HEK293 (cell line): Measurements from ENCODE around the gene PTH1R.
A peak's percentile ranks its signal among the peaks of the same experiment; 100 is the strongest.

Source experiments
- CTCF ChIA-PET: fragments of 350-600 bp; formaldehyde crosslinking; extraction: SDS; loops from one replicate; lab custom pipeline; 2021; ENCODE audit warnings: antibody characterized with exemption; lab: Yijun Ruan, JAX
- POLR2A ChIA-PET: fragments of 300-600 bp; formaldehyde crosslinking; extraction: SDS; loops from one replicate; lab custom pipeline; 2020; ENCODE audit warnings: antibody characterized with exemption, inconsistent platforms; lab: Yijun Ruan, JAX
- H3K27ac ChIP-seq: fragments of 200-500 bp; sonication (Bioruptor generic); 2 replicates; pipeline ENCODE4 v1.5.1; 2014; ENCODE audit warnings: low read depth, low read length, control low read depth, inconsistent platforms; ENCODE audit errors: extremely low read depth
- H3K36me3 ChIP-seq, 2 experiments: fragments of 200-500 bp in 1 of 2; sonication (Bioruptor generic) in 1 of 2; 1 replicate in 1 of 2; 2 replicates in 1 of 2; pipeline ENCODE4 v1.5.1; 2014 to 2017; ENCODE audit warnings: inconsistent platforms in 2 of 2, low read length in 2 of 2; ENCODE audit not compliant: control insufficient read depth in 2 of 2, insufficient read depth in 1 of 2
- H3K4me1 ChIP-seq: fragments of 200-500 bp; sonication (Bioruptor generic); 2 replicates; pipeline ENCODE4 v1.5.1; 2014; ENCODE audit warnings: mild to moderate bottlenecking, low read length, inconsistent platforms; ENCODE audit not compliant: control insufficient read depth, insufficient read depth
- H3K4me3 ChIP-seq: 2 replicates; pipeline ENCODE4 v1.5.1; 2011; ENCODE audit warnings: low read depth, mild to moderate bottlenecking, control low read depth, low read length, moderate library complexity
- H3K9me3 ChIP-seq: fragments of 200-500 bp; sonication (Bioruptor generic); 2 replicates; pipeline ENCODE4 v1.5.1; 2014; ENCODE audit warnings: low read depth, low read length, inconsistent platforms; ENCODE audit not compliant: control insufficient read depth, insufficient read depth
- SCRT1 ChIP-seq: fragments of 450-650 bp; formaldehyde crosslinking; IDR thresholded peaks from 2 replicates; pipeline ENCODE4 v1.5.1; 2016; ENCODE audit warnings: missing biosample characterization, missing genetic modification characterization, borderline replicate concordance
- SETDB1 ChIP-seq: IDR thresholded peaks from one replicate; pipeline ENCODE4 v1.6.1; 2017; ENCODE audit warnings: mild to moderate bottlenecking, low read length, moderate library complexity, mixed read lengths; ENCODE audit not compliant: insufficient read length
- ZBTB7A ChIP-seq: fragments of 450-650 bp; formaldehyde crosslinking; IDR thresholded peaks from 2 replicates; pipeline ENCODE4 v1.5.1; 2016; ENCODE audit warnings: low read depth, missing biosample characterization, missing genetic modification characterization
- ZNF214 ChIP-seq: fragments of 450-650 bp; formaldehyde crosslinking; IDR thresholded peaks from 2 replicates; pipeline ENCODE4 v1.5.1; 2017; ENCODE audit warnings: missing biosample characterization, mild to moderate bottlenecking, missing genetic modification characterization, borderline replicate concordance
- ZNF239 ChIP-seq: fragments of 450-650 bp; formaldehyde crosslinking; IDR thresholded peaks from 2 replicates; pipeline ENCODE4 v1.5.1; 2016; ENCODE audit warnings: missing biosample characterization, missing genetic modification characterization
- ZNF362 ChIP-seq: fragments of 450-650 bp; formaldehyde crosslinking; IDR thresholded peaks from 2 replicates; pipeline ENCODE4 v1.5.1; 2016; ENCODE audit warnings: missing biosample characterization, missing genetic modification characterization
- ZNF473 ChIP-seq: fragments of 450-650 bp; formaldehyde crosslinking; IDR thresholded peaks from 2 replicates; pipeline ENCODE4 v1.5.1; 2017; ENCODE audit warnings: missing biosample characterization, missing genetic modification characterization
- ZNF548 ChIP-seq: fragments of 450-650 bp; formaldehyde crosslinking; IDR thresholded peaks from 2 replicates; pipeline ENCODE4 v1.5.1; 2016; ENCODE audit warnings: missing biosample characterization, missing genetic modification characterization
- ZNF596 ChIP-seq: fragments of 450-650 bp; IDR thresholded peaks from 2 replicates; pipeline ENCODE4 v1.5.0; 2018; ENCODE audit warnings: missing biosample characterization, mild to moderate bottlenecking, missing genetic modification characterization, moderate library complexity
- ZNF76 ChIP-seq: fragments of 450-650 bp; formaldehyde crosslinking; IDR thresholded peaks from 2 replicates; pipeline ENCODE4; 2016; ENCODE audit warnings: low read depth, missing biosample characterization, missing genetic modification characterization, borderline replicate concordance
- ZNF776 ChIP-seq: fragments of 450-650 bp; formaldehyde crosslinking; IDR thresholded peaks from 2 replicates; pipeline ENCODE4 v1.5.0; 2017; ENCODE audit warnings: missing biosample characterization, missing genetic modification characterization, borderline replicate concordance
- ZNF785 ChIP-seq: fragments of 450-650 bp; formaldehyde crosslinking; IDR thresholded peaks from 2 replicates; pipeline ENCODE4 v1.5.1; 2016; ENCODE audit warnings: missing biosample characterization, missing genetic modification characterization
- TF ChIP-seq, protein P1 (sequence below): fragments of 450-650 bp; formaldehyde crosslinking; conservative IDR thresholded peaks from 2 replicates; pipeline ENCODE4 v1.5.1; 2016; ENCODE audit warnings: low read depth, missing biosample characterization, missing genetic modification characterization
- TF ChIP-seq, protein P2 (sequence below): fragments of 450-650 bp; formaldehyde crosslinking; IDR thresholded peaks from 2 replicates; pipeline ENCODE4 v1.5.1; 2016; ENCODE audit warnings: missing biosample characterization, missing genetic modification characterization
- TF ChIP-seq, protein P3 (sequence below): sonication (generic); formaldehyde crosslinking; IDR thresholded peaks from 2 replicates; pipeline ENCODE4 v1.8.1; 2022; ENCODE audit warnings: mild to moderate bottlenecking, moderate library complexity, missing genetic modification reagents

PTH1R gene

GRCh38 chr3:46917257-46917656, 39.7 kb downstream of the PTH1R start:
- POLR2A ChIA-PET: no interaction called here

DNA sequence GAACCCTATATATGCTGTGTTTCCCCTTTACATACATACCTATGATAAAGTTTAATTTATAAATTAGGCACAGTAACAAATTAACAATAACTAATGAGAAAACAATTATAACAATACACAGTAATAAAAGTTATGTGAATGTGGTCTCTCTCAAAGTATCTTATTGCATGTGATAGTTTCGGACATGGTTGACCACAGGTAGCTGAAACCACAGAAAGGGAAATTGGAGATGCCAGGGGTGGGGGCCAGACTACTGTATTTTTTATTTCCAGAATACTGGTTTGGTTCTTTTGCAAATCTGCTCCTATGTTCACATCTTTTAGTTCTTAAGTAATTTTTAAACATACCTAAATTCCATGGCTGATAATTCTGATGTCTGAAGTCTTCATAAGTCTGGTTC, 40.7 kb downstream of the PTH1R start:
- peaks cover 5% of the 10 kb centered on the region; the same call in 1 of the 2 replicates for H3K4me1 ChIP-seq
- H3K27ac ChIP-seq: no peak overlapping the region
- ChIA-PET CTCF (no interaction called here), POLR2A (no interaction called here)
- H3K4me3 ChIP-seq: no peak overlapping the region
- H3K36me3 ChIP-seq: peaks cover 3 to 66% of the 10 kb centered on the region in 2 experiments; a peak in 2 of 3 replicates
- no peaks in the 10 kb centered on the region for H3K9me3 ChIP-seq
- TF ChIP-seq, protein P1, sequence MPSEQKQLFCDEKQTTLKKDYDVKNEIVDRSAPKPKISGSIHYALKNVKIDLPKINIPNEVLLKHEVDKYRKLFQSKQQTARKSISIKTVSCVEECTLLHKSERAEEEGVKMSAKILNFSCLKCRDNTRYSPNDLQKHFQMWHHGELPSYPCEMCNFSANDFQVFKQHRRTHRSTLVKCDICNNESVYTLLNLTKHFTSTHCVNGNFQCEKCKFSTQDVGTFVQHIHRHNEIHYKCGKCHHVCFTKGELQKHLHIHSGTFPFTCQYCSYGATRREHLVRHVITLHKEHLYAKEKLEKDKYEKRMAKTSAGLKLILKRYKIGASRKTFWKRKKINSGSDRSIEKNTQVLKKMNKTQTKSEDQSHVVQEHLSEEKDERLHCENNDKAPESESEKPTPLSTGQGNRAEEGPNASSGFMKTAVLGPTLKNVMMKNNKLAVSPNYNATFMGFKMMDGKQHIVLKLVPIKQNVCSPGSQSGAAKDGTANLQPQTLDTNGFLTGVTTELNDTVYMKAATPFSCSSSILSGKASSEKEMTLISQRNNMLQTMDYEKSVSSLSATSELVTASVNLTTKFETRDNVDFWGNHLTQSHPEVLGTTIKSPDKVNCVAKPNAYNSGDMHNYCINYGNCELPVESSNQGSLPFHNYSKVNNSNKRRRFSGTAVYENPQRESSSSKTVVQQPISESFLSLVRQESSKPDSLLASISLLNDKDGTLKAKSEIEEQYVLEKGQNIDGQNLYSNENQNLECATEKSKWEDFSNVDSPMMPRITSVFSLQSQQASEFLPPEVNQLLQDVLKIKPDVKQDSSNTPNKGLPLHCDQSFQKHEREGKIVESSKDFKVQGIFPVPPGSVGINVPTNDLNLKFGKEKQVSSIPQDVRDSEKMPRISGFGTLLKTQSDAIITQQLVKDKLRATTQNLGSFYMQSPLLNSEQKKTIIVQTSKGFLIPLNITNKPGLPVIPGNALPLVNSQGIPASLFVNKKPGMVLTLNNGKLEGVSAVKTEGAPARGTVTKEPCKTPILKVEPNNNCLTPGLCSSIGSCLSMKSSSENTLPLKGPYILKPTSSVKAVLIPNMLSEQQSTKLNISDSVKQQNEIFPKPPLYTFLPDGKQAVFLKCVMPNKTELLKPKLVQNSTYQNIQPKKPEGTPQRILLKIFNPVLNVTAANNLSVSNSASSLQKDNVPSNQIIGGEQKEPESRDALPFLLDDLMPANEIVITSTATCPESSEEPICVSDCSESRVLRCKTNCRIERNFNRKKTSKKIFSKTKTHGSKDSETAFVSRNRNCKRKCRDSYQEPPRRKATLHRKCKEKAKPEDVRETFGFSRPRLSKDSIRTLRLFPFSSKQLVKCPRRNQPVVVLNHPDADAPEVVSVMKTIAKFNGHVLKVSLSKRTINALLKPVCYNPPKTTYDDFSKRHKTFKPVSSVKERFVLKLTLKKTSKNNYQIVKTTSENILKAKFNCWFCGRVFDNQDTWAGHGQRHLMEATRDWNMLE: no peak
- TF ChIP-seq ZNF596 (tag by site-specific recombination): no peak
- TF ChIP-seq, protein P2, sequence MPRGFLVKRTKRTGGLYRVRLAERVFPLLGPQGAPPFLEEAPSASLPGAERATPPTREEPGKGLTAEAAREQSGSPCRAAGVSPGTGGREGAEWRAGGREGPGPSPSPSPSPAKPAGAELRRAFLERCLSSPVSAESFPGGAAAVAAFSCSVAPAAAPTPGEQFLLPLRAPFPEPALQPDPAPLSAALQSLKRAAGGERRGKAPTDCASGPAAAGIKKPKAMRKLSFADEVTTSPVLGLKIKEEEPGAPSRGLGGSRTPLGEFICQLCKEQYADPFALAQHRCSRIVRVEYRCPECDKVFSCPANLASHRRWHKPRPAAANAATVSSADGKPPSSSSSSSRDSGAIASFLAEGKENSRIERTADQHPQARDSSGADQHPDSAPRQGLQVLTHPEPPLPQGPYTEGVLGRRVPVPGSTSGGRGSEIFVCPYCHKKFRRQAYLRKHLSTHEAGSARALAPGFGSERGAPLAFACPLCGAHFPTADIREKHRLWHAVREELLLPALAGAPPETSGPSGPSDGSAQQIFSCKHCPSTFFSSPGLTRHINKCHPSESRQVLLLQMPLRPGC (tag by site-specific recombination): no peak
- TF ChIP-seq ZNF473 (tag by site-specific recombination): no peak
- TF ChIP-seq, protein P3, sequence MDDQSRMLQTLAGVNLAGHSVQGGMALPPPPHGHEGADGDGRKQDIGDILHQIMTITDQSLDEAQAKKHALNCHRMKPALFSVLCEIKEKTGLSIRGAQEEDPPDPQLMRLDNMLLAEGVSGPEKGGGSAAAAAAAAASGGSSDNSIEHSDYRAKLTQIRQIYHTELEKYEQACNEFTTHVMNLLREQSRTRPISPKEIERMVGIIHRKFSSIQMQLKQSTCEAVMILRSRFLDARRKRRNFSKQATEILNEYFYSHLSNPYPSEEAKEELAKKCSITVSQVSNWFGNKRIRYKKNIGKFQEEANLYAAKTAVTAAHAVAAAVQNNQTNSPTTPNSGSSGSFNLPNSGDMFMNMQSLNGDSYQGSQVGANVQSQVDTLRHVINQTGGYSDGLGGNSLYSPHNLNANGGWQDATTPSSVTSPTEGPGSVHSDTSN (CRISPR knock-in tag): no peak
- TF ChIP-seq ZNF239 (tag by site-specific recombination): no peak
- no peak for TF ChIP-seq ZNF362 (tag by site-specific recombination)
- no peak for TF ChIP-seq ZNF785 (tag by site-specific recombination)
- no peak for TF ChIP-seq ZNF214 (tag by site-specific recombination)
- no peak for TF ChIP-seq ZNF548 (tag by site-specific recombination)
- TF ChIP-seq SCRT1: no peak
- no peak for TF ChIP-seq ZNF776 (tag by site-specific recombination)
- no peak for TF ChIP-seq ZBTB7A (tag by site-specific recombination)
- TF ChIP-seq ZNF76 (tag by site-specific recombination): no peak

More at GRCh38 chr3:46917257-46917656, 39.7 kb downstream of the PTH1R start:
- CTCF ChIA-PET: no interaction called here
- TF ChIP-seq ZNF548 (tag by site-specific recombination) (no peak), SETDB1 (peak; percentile 80)
- TF ChIP-seq, all 188 proteins: peak for 1
- Histone ChIP-seq H3K4me3 (no peak overlapping the region), H3K36me3 (peaks cover 0 to 56% of the 10 kb centered on the region in 2 experiments; a peak in 1 of 3 replicates), H3K27ac (no peak overlapping the region), H3K4me1 (peaks cover 5% of the 10 kb centered on the region; the same call in 1 of the 2 replicates), H3K9me3 (no peaks in the 10 kb centered on the region)
